ENCODE data around the gene FAM72D. TPM values are rescaled to one million over a fixed set of nuclear protein-coding genes. Genes with fewer than 3 reads are reported as not detected.
A peak's percentile ranks its signal among the peaks of the same experiment; 100 is the strongest.
"Not testable (repeated sequence)": the region's sequence is repeated elsewhere in the genome, so short reads cannot be mapped to it uniquely, and the experiment has no call there.

FAM72D gene
- total RNA-seq, 2 experiments from 2014 or later: not detected

GRCh38 chr1:145093517-145094149 is 2.1 kb upstream of the FAM72D start:
- intact Hi-C loops (cut with DNase I, micrococcal nuclease); H3K36me3 ChIP-seq (ENCODE audit: insufficient read depth, low read length); H3K4me1 ChIP-seq (ENCODE audit: insufficient read depth, low read length); ATAC-seq (ENCODE audit: poor library complexity); H3K9me3 ChIP-seq (ENCODE audit: control insufficient read depth in 1 of 2, insufficient read depth in 1 of 2, low read length in 2 of 2); H3K27me3 ChIP-seq (ENCODE audit: control insufficient read depth in 1 of 2, insufficient read depth in 2 of 2, low read length in 2 of 2); H3K27ac Mint-ChIP-seq; H3K9me3 Mint-ChIP-seq; POLR2A ChIA-PET; H3K27ac ChIP-seq (ENCODE audit: low read depth in 1 of 2, low read length in 2 of 2); H3K4me1 Mint-ChIP-seq (ENCODE audit: low read depth); H3K27me3 Mint-ChIP-seq; H3K36me3 Mint-ChIP-seq (ENCODE audit: low read depth); CTCF ChIA-PET: not testable (repeated sequence)
- peak overlapping the region; percentile 95 for H3K4me3 Mint-ChIP-seq
- DNase-seq: peak in 6 of 14 experiments; percentile 0 to 22 (median 5)
- H3K4me3 ChIP-seq (ENCODE audit: low read length): peak overlapping the region; percentile 35

GRCh38 chr1:145094655-145095211 is 1.0 kb upstream of the FAM72D start:
- CTCF ChIA-PET; H3K4me3 Mint-ChIP-seq; H3K4me1 Mint-ChIP-seq (ENCODE audit: low read depth); H3K27me3 Mint-ChIP-seq; H3K9me3 ChIP-seq (ENCODE audit: control insufficient read depth in 1 of 2, insufficient read depth in 1 of 2, low read length in 2 of 2); intact Hi-C loops (cut with DNase I, micrococcal nuclease); H3K9me3 Mint-ChIP-seq; H3K27me3 ChIP-seq (ENCODE audit: control insufficient read depth in 1 of 2, insufficient read depth in 2 of 2, low read length in 2 of 2); H3K27ac Mint-ChIP-seq; H3K36me3 ChIP-seq (ENCODE audit: insufficient read depth, low read length); H3K27ac ChIP-seq (ENCODE audit: low read depth in 1 of 2, low read length in 2 of 2); H3K36me3 Mint-ChIP-seq (ENCODE audit: low read depth); POLR2A ChIA-PET; H3K4me1 ChIP-seq (ENCODE audit: insufficient read depth, low read length): not testable (repeated sequence)
- peak overlapping the region; percentile 48 for H3K4me3 ChIP-seq (ENCODE audit: low read length)
- ATAC-seq (ENCODE audit: poor library complexity) (peak; percentile 0), DNase-seq (peak in 1 of 14 experiments; percentile 0)

GRCh38 chr1:145101725-145102124 is 6.0 kb downstream of the FAM72D start:
- H3K4me1 Mint-ChIP-seq (ENCODE audit: low read depth); CTCF ChIA-PET; intact Hi-C loops (cut with DNase I, micrococcal nuclease); H3K27ac Mint-ChIP-seq; H3K27me3 ChIP-seq (ENCODE audit: control insufficient read depth in 1 of 2, insufficient read depth in 2 of 2, low read length in 2 of 2); H3K27ac ChIP-seq (ENCODE audit: low read depth in 1 of 2, low read length in 2 of 2); H3K4me3 ChIP-seq (ENCODE audit: low read length); H3K27me3 Mint-ChIP-seq; DNase-seq; H3K36me3 Mint-ChIP-seq (ENCODE audit: low read depth); H3K9me3 Mint-ChIP-seq; ATAC-seq (ENCODE audit: poor library complexity); POLR2A ChIA-PET; H3K4me1 ChIP-seq (ENCODE audit: insufficient read depth, low read length); H3K4me3 Mint-ChIP-seq; H3K9me3 ChIP-seq (ENCODE audit: control insufficient read depth in 1 of 2, insufficient read depth in 1 of 2, low read length in 2 of 2); H3K36me3 ChIP-seq (ENCODE audit: insufficient read depth, low read length): not testable (repeated sequence)

- H3K4me3 Mint-ChIP-seq; H3K9me3 Mint-ChIP-seq; H3K27ac Mint-ChIP-seq; H3K27me3 Mint-ChIP-seq; POLR2A ChIA-PET; H3K9me3 ChIP-seq (ENCODE audit: control insufficient read depth in 1 of 2, insufficient read depth in 1 of 2, low read length in 2 of 2); H3K27me3 ChIP-seq (ENCODE audit: control insufficient read depth in 1 of 2, insufficient read depth in 2 of 2, low read length in 2 of 2); H3K36me3 Mint-ChIP-seq (ENCODE audit: low read depth); H3K4me1 Mint-ChIP-seq (ENCODE audit: low read depth); H3K36me3 ChIP-seq (ENCODE audit: insufficient read depth, low read length); CTCF ChIA-PET; H3K4me1 ChIP-seq (ENCODE audit: insufficient read depth, low read length); H3K27ac ChIP-seq (ENCODE audit: low read depth in 1 of 2, low read length in 2 of 2); H3K4me3 ChIP-seq (ENCODE audit: low read length); DNase-seq; intact Hi-C loops (cut with DNase I, micrococcal nuclease); ATAC-seq (ENCODE audit: poor library complexity): not testable (repeated sequence)
Measured at GRCh38 chr1:145103294-145103693, 7.5 kb downstream of the FAM72D start.

- H3K36me3 Mint-ChIP-seq (ENCODE audit: low read depth); H3K27ac Mint-ChIP-seq; H3K9me3 Mint-ChIP-seq; H3K36me3 ChIP-seq (ENCODE audit: insufficient read depth, low read length); H3K4me1 ChIP-seq (ENCODE audit: insufficient read depth, low read length); H3K27me3 ChIP-seq (ENCODE audit: control insufficient read depth in 1 of 2, insufficient read depth in 2 of 2, low read length in 2 of 2); ATAC-seq (ENCODE audit: poor library complexity); H3K4me1 Mint-ChIP-seq (ENCODE audit: low read depth); H3K4me3 ChIP-seq (ENCODE audit: low read length); intact Hi-C loops (cut with DNase I, micrococcal nuclease); H3K27me3 Mint-ChIP-seq; H3K27ac ChIP-seq (ENCODE audit: low read depth in 1 of 2, low read length in 2 of 2); H3K4me3 Mint-ChIP-seq; POLR2A ChIA-PET; CTCF ChIA-PET; H3K9me3 ChIP-seq (ENCODE audit: control insufficient read depth in 1 of 2, insufficient read depth in 1 of 2, low read length in 2 of 2); DNase-seq: not testable (repeated sequence)
Measured at GRCh38 chr1:145111674-145112073, 15.9 kb downstream of the FAM72D start.

- H3K9me3 Mint-ChIP-seq; H3K4me1 ChIP-seq (ENCODE audit: insufficient read depth, low read length); POLR2A ChIA-PET; H3K27ac ChIP-seq (ENCODE audit: low read depth in 1 of 2, low read length in 2 of 2); H3K36me3 Mint-ChIP-seq (ENCODE audit: low read depth); intact Hi-C loops (cut with DNase I, micrococcal nuclease); H3K27me3 ChIP-seq (ENCODE audit: control insufficient read depth in 1 of 2, insufficient read depth in 2 of 2, low read length in 2 of 2); H3K9me3 ChIP-seq (ENCODE audit: control insufficient read depth in 1 of 2, insufficient read depth in 1 of 2, low read length in 2 of 2); H3K36me3 ChIP-seq (ENCODE audit: insufficient read depth, low read length); DNase-seq; CTCF ChIA-PET; H3K27ac Mint-ChIP-seq; H3K4me3 Mint-ChIP-seq; H3K4me3 ChIP-seq (ENCODE audit: low read length); H3K27me3 Mint-ChIP-seq; ATAC-seq (ENCODE audit: poor library complexity); H3K4me1 Mint-ChIP-seq (ENCODE audit: low read depth): not testable (repeated sequence)
Measured at GRCh38 chr1:145112703-145113102, 16.9 kb downstream of the FAM72D start.

- H3K4me1 ChIP-seq (ENCODE audit: insufficient read depth, low read length); H3K36me3 Mint-ChIP-seq (ENCODE audit: low read depth); H3K27ac ChIP-seq (ENCODE audit: low read depth in 1 of 2, low read length in 2 of 2); intact Hi-C loops (cut with DNase I, micrococcal nuclease); H3K27me3 Mint-ChIP-seq; H3K36me3 ChIP-seq (ENCODE audit: insufficient read depth, low read length); CTCF ChIA-PET; H3K4me1 Mint-ChIP-seq (ENCODE audit: low read depth); H3K27me3 ChIP-seq (ENCODE audit: control insufficient read depth in 1 of 2, insufficient read depth in 2 of 2, low read length in 2 of 2); H3K9me3 ChIP-seq (ENCODE audit: control insufficient read depth in 1 of 2, insufficient read depth in 1 of 2, low read length in 2 of 2); ATAC-seq (ENCODE audit: poor library complexity); H3K27ac Mint-ChIP-seq; DNase-seq; H3K4me3 Mint-ChIP-seq; H3K9me3 Mint-ChIP-seq; H3K4me3 ChIP-seq (ENCODE audit: low read length); POLR2A ChIA-PET: not testable (repeated sequence)
Measured at GRCh38 chr1:145114560-145115057, 18.8 kb downstream of the FAM72D start.

Measured in CD4-positive, alpha-beta T cell (primary cell).